ENCODE results near the gene ACSS3.
"Not testable (repeated sequence)": the region's sequence is repeated elsewhere in the genome, so short reads cannot be mapped to it uniquely, and the experiment has no call there.

ACSS3 gene, protein sequence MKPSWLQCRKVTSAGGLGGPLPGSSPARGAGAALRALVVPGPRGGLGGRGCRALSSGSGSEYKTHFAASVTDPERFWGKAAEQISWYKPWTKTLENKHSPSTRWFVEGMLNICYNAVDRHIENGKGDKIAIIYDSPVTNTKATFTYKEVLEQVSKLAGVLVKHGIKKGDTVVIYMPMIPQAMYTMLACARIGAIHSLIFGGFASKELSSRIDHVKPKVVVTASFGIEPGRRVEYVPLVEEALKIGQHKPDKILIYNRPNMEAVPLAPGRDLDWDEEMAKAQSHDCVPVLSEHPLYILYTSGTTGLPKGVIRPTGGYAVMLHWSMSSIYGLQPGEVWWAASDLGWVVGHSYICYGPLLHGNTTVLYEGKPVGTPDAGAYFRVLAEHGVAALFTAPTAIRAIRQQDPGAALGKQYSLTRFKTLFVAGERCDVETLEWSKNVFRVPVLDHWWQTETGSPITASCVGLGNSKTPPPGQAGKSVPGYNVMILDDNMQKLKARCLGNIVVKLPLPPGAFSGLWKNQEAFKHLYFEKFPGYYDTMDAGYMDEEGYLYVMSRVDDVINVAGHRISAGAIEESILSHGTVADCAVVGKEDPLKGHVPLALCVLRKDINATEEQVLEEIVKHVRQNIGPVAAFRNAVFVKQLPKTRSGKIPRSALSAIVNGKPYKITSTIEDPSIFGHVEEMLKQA

DNA sequence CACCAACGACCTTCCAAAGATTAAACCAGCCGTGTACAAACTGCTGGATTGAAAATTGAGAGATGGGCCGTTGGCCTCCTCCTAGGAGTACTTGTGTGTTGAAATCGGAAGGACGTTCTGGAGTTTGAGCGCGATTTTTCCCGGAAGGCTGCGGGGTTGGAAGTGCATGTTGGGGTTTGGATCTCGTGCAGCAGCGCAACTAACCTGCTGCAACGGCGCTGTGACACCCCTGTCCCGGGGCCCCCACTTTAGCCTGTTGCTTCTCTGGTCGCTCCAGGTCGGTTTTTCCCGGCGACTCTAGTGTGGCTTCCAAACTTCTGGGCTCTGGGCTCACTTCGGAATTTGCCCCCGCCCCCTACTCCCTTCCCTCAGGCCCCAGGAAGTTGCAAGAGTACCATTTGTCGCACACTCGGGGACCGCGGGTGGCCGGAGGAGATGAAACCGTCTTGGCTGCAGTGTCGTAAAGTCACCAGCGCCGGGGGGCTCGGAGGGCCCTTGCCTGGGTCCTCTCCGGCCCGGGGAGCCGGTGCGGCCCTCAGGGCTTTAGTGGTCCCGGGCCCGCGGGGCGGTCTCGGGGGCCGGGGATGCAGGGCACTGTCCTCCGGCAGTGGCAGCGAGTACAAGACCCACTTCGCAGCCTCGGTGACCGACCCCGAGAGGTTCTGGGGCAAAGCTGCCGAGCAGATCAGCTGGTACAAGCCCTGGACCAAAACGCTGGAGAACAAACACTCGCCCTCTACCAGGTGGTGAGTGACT is at the start of gene ACSS3:
Gene ACSS3, plus strand, starts transcription at position 394 of the 756 bp plus-strand sequence. Its CDS starts 42 bp downstream, at position 436.
- H3K4me1 Mint-ChIP-seq (ENCODE audit: low read depth) = no peaks in the 10 kb centered on the region
- no peak within 1 kb of the TSS for H3K4me3 Mint-ChIP-seq
- no peaks in the 10 kb centered on the region for H3K36me3 Mint-ChIP-seq (ENCODE audit: low read depth)
- peaks cover 26% of the 10 kb centered on the region for H3K27me3 Mint-ChIP-seq
- no peak within 1 kb of the TSS for H3K27ac Mint-ChIP-seq
- peaks cover 4% of the 10 kb centered on the region for H3K9me3 Mint-ChIP-seq

DNA sequence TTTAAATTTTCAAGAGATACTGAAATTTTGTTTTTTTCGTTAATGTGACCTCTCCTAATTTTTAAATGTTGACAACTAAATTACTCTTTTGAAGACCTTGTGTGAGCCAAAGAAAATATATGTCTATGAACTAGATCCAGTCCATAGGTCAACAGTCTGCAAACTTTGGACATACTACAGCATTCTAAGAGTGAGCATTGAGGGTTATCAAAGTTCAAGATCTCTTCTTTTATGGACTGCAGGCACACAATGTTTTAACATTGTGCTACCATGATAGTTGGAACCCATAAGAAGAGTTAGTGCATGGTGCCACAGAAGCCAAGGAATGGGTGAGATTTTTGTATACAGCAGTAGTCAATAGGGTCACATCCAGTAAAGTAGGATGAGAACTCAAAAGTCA is 43.0 kb upstream of the ACSS3 start:
- Mint-ChIP-seq H3K9me3 (peaks cover 3% of the 10 kb centered on the region), H3K27me3 (no peaks in the 10 kb centered on the region), H3K27ac (no peak overlapping the region), H3K4me1 (ENCODE audit: low read depth) (no peaks in the 10 kb centered on the region), H3K4me3 (no peak overlapping the region), H3K36me3 (ENCODE audit: low read depth) (no peaks in the 10 kb centered on the region)

DNA sequence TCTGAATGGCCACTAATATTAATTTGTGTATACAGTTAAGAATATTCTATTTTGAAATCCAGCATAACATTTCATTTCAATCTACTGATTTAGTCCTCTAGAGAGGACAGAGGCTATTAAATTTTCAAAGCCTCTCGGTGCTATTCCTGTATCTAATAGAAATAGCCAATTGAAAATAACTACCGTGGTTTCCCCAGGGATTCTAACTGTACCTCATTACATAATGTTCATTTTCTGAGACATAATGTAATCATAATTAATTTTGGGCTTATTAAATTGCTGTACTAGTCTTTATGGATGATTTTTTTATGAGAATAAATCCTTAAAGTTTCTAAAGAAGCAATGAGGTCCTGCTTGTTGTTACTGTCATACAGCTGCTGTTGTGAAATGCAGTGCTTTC is 38.6 kb upstream of the ACSS3 start:
- Mint-ChIP-seq H3K9me3 (peaks cover 3% of the 10 kb centered on the region), H3K27me3 (no peaks in the 10 kb centered on the region), H3K27ac (no peak overlapping the region), H3K36me3 (ENCODE audit: low read depth) (no peaks in the 10 kb centered on the region), H3K4me1 (ENCODE audit: low read depth) (no peaks in the 10 kb centered on the region), H3K4me3 (no peak overlapping the region)

DNA sequence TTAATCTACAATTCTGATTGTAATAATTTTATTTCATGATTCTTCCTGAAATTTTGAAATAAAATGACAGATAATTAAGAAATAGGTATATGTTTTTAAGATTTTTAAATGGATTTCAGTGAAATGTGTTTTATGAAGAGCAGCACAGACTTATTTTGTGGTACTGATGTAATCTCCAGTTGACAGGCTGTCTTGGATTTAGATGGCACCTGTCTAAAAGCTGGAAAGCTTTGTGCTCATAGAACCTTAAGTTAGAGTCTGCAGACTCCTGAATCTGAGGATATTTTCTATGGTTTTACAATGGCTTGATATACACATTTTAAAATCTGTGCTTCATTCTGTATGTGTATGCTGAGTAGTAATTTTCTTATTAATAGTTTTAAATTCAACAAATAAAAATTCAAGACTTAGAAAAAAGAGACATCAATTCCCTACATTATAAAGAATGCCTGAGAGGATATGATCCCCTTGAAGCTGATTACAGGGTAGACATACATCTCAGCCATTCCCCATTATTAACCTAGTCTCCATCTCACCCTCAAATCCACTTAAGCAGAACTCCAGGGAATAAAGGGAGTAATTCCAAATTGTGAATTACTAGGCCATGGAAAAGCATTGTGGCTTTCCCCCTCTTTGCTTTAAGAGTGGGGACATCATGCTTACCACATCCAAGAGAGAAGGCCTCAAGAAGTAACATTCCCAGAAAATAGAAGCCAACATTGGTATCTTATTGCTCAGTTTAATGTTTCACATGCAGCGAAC is 33.7 kb upstream of the ACSS3 start:
- Mint-ChIP-seq H3K9me3 (peaks cover 4% of the 10 kb centered on the region), H3K27ac (no peak overlapping the region), H3K36me3 (ENCODE audit: low read depth) (no peaks in the 10 kb centered on the region), H3K4me3 (no peak overlapping the region), H3K4me1 (ENCODE audit: low read depth) (no peaks in the 10 kb centered on the region), H3K27me3 (no peaks in the 10 kb centered on the region)

DNA sequence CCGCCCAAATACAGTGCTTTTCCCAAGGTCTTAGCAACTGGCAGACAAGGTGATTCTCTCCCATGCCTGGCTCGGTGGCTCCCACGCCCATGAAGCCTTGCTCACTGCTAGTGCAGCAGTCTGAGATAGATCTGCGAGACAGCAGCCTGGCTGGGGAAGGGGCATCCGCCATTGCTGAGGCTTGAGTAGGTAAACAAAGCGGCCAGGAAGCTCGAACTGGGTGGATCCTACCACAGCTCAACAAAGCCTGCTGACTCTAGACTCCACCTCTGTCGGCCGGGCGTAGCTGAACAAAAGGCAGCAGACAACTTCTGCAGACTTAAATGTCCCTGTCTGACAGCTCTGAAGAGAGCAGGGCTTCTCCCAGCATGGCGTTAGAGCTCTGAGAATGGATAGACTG is 12.9 kb upstream of the ACSS3 start:
- H3K27me3 Mint-ChIP-seq; H3K4me3 Mint-ChIP-seq; H3K27ac Mint-ChIP-seq; H3K4me1 Mint-ChIP-seq (ENCODE audit: low read depth); H3K36me3 Mint-ChIP-seq (ENCODE audit: low read depth): not testable (repeated sequence)
- peaks cover 16% of the 10 kb centered on the region for H3K9me3 Mint-ChIP-seq

DNA sequence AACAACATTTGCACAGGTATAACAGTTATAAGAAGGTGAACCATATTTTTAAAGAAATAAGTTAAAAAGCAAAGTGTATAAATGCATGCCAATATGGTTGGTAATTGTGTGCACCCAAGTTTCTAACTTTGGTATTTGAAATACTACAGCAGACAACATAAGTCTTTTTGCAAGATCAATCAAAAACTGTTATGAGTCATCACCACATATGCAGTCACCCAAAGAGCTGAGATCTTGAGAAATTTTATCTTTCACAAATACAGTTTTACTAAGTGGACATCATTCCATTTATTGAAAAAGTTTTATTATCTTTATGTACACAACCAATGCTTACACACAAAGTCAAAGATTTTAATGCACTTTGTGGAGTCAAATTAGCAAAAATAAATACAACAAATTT is 7.0 kb upstream of the ACSS3 start:
- Mint-ChIP-seq H3K4me1 (ENCODE audit: low read depth) (no peaks in the 10 kb centered on the region), H3K9me3 (peaks cover 2% of the 10 kb centered on the region), H3K36me3 (ENCODE audit: low read depth) (no peaks in the 10 kb centered on the region), H3K27ac (no peak overlapping the region), H3K27me3 (no peaks in the 10 kb centered on the region), H3K4me3 (no peak overlapping the region)

DNA sequence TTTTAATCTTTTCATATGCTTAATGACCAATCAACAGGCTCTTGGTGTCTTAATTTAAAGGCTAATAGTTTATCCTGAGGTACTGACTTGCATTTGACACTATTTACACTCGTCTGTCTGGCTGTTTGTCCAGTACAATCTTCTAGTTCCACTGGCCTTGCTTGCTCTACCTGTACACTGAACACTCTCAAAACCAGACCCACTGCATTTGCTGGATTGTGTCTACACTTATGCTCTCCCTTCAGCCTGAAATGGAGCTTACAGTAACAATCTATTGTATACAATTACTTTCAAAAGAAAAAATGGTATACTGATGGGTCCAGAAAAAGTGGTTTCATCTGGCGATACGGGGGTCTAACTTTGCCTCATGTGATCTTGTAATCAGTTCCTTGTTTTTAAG is 2.3 kb upstream of the ACSS3 start:
- no peak overlapping the region for H3K4me3 Mint-ChIP-seq
- no peaks in the 10 kb centered on the region for H3K9me3 Mint-ChIP-seq
- no peaks in the 10 kb centered on the region for H3K36me3 Mint-ChIP-seq (ENCODE audit: low read depth)
- no peaks in the 10 kb centered on the region for H3K4me1 Mint-ChIP-seq (ENCODE audit: low read depth)
- peaks cover 26% of the 10 kb centered on the region for H3K27me3 Mint-ChIP-seq
- H3K27ac Mint-ChIP-seq = no peak overlapping the region

DNA sequence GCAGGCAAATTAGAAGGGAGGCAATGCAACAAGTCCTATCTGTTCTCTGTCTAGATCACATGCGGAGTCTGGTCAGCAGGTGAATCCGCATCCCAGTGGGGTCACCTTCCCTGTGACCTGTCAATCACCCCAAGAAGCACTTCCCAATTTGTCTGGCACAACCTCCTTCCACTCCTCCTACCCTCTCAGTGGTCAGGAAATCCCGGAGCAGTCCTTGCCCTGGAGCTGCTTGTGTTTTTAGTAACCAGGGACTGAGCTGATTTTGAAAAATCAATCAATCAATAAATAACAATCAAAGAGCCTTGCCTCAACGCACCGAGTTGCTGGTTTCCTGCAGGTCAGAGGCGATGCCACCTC is 572 bp upstream of the ACSS3 start:
- no peak overlapping the region for H3K27ac Mint-ChIP-seq
- no peak overlapping the region for H3K4me3 Mint-ChIP-seq
- no peaks in the 10 kb centered on the region for H3K4me1 Mint-ChIP-seq (ENCODE audit: low read depth)
- H3K27me3 Mint-ChIP-seq = peaks cover 26% of the 10 kb centered on the region
- H3K36me3 Mint-ChIP-seq (ENCODE audit: low read depth) = no peaks in the 10 kb centered on the region
- peaks cover 3% of the 10 kb centered on the region for H3K9me3 Mint-ChIP-seq

DNA sequence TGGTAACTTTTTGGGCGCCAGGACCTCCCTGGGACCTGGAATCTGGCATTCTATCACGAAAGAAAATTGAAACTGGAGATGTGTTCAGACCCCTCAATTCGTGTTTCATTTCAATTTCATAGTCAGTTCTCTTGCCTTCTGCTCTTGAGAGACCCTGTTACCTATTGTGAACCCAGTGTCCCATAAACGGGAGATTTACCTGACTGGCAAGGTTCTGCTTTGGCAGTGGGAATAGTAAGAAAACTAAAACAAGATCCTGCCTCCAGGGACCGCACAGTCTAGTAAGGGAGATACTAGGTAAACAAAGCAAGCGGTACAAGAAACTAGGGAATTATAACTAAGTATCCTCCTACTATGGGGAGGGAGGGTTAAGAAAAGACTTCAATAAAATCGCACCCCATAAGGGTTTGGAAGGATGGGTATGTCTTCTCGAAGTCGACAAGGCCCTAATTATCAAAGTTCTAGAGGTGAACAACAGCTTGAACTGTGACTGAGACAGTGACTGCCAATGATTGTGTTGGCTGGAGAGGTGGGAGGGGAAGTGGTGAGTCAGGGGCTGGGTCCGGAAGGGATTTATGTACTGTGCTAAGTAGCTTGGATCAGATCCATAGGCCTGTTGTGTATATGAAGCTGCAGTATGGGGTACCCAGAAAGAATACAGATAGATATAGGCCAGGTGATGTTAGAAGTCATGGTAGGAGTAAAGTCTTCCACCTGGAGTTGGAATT is 754 bp downstream of the ACSS3 start:
- no peak overlapping the region for H3K4me3 Mint-ChIP-seq
- H3K36me3 Mint-ChIP-seq (ENCODE audit: low read depth) = no peaks in the 10 kb centered on the region

DNA sequence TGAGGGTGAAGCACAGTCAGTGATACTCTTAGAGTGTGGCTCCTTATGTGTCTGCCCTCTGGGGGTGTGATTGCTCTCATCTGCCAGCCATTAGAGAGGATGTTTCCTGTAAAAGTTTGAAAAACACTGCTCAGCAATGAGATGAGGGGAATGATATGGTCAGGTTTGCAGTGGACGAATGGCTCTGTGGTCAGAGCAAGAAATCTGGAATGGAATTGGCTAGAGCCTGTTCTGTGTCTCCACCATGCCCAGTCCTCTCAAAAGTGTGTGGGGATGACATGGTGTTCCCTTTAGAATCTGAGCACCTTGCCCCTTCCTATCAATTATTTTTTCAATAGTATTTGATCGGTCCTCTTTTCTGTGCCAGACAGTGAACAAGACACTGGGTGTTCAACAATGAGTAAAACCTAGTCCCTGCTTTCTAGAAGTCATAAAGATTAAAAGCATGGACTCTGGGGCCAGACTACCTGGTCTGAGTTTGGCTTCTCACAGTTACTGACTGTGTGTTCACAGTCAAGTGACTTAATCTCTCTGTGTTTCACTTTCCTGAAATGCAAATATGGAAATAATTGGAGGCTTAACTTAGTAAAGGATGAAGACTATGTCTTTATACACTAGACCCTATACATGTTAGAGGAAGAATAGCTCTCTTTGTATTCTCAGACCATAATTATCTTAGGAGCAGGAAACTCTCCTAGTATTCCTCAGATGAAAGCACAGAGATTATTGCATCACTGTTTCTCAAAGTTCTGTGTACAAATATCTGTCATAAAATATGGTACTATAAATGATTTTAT is 1.6 kb downstream of the ACSS3 start:
- Mint-ChIP-seq H3K9me3 (peaks cover 4% of the 10 kb centered on the region), H3K27ac (no peak overlapping the region), H3K4me3 (no peak overlapping the region)

More for the DNA sequence above, 754 bp downstream of the ACSS3 start:
- peaks cover 4% of the 10 kb centered on the region for H3K9me3 Mint-ChIP-seq
- H3K27ac Mint-ChIP-seq = no peak overlapping the region
- H3K27me3 Mint-ChIP-seq = peaks cover 26% of the 10 kb centered on the region
- H3K4me1 Mint-ChIP-seq (ENCODE audit: low read depth) = no peaks in the 10 kb centered on the region

DNA sequence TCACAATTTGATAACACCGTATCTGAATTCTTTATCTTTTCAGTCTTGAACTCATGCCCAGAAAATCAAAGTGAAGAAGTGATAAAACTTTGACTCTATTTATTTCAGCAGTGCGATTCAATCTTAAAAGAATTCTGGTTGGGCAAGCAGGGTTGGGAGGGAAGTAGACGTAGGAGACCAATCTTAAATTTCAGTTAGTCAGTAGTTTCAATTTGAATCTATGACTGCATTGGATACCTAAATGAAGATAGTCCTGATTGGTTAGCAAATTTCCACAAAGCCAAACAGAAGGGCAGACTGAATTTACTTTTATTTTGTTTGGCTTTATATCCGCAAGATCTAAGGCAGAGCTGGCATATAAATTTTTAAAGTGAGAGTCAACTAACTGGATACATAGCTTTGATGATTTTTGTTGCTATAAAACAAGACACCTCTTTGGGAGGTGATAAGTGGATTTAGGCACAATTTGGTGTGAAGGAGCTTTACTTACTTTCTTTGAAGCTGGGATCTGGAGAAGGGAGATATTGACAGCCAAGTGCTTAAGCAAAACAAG is 2.6 kb downstream of the ACSS3 start:
- Mint-ChIP-seq H3K36me3 (ENCODE audit: low read depth) (no peaks in the 10 kb centered on the region), H3K27ac (no peak overlapping the region), H3K27me3 (peaks cover 26% of the 10 kb centered on the region), H3K4me1 (ENCODE audit: low read depth) (no peaks in the 10 kb centered on the region), H3K4me3 (no peak overlapping the region), H3K9me3 (peaks cover 4% of the 10 kb centered on the region)

More for the DNA sequence above, 1.6 kb downstream of the ACSS3 start:
- Mint-ChIP-seq H3K36me3 (ENCODE audit: low read depth) (no peaks in the 10 kb centered on the region), H3K27me3 (peaks cover 26% of the 10 kb centered on the region), H3K4me1 (ENCODE audit: low read depth) (no peaks in the 10 kb centered on the region)

DNA sequence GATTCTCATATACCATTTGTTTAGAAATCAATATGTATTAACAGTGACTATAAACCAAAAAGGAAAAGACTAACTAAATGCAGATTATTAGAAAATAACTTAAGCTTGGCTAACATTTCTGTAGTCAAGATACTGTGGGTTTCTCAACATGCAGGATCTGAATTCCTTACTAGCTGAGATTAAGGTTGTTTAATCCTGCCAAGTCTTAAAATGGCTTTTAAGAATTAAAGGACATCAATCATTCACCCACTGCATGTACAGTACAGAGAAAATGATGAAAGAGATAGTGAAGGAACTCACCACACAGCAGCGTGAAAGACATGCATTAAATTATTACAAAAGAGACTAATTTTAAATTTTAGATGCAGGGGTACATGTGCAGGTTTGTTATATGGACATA is 3.8 kb downstream of the ACSS3 start:
- H3K27me3 Mint-ChIP-seq = peaks cover 25% of the 10 kb centered on the region

DNA sequence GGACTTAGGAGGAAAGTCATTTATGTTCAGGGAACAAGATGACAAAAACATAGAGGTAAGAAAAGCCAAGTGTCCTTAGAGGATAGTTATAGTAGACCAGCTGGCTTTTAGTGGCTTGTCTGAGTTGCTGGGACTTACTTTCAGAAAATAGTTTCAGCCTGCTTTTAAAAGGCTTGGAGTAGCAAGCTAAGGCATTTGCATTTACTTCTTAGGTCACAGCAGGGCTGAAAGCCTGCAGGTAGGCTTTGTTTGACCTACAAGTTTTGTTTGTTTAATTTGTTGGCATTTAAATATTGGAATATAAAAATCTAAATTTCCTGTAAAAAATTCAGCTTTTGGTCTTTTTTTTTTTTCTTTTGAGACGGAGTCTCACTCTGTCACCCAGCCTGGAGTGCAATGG is 5.1 kb downstream of the ACSS3 start:
- Mint-ChIP-seq H3K4me3 (no peak overlapping the region), H3K27ac (no peak overlapping the region), H3K9me3 (peaks cover 4% of the 10 kb centered on the region), H3K4me1 (ENCODE audit: low read depth) (no peaks in the 10 kb centered on the region), H3K36me3 (ENCODE audit: low read depth) (no peaks in the 10 kb centered on the region), H3K27me3 (peaks cover 16% of the 10 kb centered on the region)

More for the DNA sequence above, 3.8 kb downstream of the ACSS3 start:
- Mint-ChIP-seq H3K9me3 (peaks cover 4% of the 10 kb centered on the region), H3K27ac (no peak overlapping the region), H3K4me1 (ENCODE audit: low read depth) (no peaks in the 10 kb centered on the region), H3K36me3 (ENCODE audit: low read depth) (no peaks in the 10 kb centered on the region), H3K4me3 (no peak overlapping the region)
